CD4-positive, alpha-beta T cell treated with Interleukin-15 for 1 hour (primary cell): ENCODE measurements around the gene ZMYND8.
"Not testable (repeated sequence)": the region's sequence is repeated elsewhere in the genome, so short reads cannot be mapped to it uniquely, and the experiment has no call there.

Source experiments
- DNase-seq: peaks from one replicate; pipeline ENCODE4 v3.0.0-alpha.2; 2020

The ZMYND8 gene

DNA sequence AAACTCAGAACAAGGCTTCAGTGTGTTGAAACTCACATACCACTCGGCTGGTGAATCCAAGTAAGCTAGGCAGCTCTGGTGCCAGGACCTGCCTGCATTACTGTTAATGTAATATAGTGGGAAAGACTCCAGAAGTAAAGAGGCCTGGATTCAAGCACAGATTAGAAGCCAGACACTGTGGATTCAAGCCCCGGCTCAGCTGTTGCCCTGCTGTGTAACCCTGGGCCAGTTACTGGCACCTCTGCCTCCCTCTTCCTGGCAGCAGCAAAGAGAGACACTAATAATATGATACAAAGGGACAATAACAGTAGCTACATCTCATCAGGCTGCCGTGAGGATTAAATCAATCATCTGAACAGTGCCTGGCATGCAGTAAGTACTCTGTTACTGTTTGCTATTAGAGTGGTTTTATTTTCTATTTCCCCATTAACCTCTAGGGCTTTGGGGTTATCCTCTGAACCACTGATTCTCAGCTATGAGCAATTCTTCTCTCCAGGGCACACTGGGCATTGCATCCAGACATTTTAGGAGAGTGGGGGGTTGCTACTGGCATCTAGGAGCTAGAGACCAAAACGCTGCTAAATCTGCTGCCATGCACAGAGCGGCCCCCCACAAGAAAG is 92.9 kb downstream of the ZMYND8 start:
- DNase-seq = no peak

DNA sequence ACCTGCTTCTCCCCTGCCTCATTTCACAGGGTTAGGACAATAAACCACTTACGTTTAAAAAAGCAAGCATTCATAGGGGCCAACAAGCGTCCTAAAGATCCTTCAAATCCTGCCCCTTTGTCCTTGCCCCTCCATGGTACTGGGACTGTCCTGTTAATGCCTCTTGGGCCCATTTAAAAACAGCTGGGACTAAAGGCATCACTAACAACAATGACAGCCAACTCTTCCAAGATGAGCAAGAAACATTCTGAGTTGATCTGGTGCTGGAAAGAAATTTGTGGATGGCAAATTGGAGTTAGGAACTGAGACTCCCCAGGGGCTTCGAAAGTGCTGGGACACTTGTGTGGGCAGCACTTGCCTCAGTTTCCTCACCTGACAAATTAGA is 93.4 kb downstream of the ZMYND8 start:
- no peak for DNase-seq

GRCh38 chr20:47262365-47263013 is 94.0 kb downstream of the ZMYND8 start:
- no peak for DNase-seq

GRCh38 chr20:47262008-47262364 is 94.5 kb downstream of the ZMYND8 start:
- DNase-seq = no peak

DNA sequence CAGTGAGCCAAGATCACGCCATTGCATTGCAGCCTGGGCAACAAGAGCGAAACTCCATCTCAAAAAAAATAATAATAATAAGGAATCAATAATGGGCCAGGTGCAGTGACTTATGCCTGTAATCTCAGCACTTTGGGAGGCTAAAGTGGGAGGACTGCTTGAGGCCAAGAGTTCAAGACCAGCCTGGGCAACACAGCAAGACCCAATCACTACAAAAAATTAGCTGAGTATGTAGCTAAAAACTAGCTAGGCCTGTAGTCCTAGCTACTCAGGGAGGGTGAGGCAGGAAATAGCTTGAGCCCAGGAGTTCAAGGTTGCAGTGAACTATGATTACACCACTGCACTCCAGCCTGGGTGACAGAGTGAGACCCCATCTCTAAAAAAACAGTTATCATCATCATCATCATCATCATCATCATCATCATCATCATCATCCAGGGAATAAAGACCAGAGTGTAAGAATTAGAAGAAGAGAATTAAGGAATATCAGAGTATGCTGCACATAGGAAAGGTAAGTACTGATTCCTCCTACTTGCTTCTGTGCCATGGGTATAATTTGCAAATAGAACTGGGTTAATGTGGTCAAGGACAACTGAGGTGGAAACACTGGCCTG is 95.2 kb downstream of the ZMYND8 start:
- DNase-seq = not testable (repeated sequence)

- not testable (repeated sequence) for DNase-seq
Measured at GRCh38 chr20:47260540-47261126, 95.9 kb downstream of the ZMYND8 start.

DNA sequence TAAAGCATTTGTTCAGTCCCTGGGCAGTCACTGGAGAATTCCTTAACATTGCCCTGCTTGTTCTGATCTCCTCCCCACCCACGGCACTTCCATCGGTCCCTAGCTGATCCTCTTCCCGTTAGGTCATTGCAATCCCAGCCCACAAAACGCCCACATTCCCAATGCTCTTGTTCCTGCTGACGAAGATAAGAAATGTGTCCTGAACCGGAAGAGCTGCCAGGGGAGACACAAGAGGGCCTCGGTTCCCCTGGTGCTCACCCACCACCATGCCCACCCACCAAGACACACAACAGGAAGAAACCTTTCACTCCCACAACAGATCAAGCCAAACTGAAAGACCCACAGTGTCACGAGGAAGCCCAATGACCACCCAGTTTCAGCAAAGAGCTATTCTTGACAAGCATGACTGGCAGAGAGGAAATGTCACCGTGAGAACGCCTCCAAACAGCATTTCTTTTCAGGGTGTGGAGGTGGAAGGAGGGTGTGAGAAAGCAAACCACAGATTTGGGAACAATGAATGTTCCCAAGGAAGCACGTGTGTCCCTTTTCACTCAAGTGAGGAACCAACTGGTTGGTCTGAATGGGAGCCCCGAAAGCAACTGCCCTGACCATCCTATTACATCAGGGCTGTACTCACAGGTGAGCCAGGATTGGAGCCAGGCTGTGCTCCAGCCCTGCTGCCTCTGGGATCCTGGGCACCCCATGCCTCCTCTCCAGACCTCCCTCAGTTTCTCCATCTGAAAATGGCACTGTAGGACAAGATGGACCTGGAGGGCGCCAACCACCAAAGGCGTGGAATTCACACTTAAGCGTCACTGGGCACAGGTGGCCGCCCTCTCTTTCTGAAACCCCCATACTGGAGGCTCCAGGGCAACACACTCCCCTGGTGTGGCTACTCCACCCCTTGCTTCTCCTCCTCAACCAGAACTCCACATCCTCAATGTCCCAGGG is 97.5 kb downstream of the ZMYND8 start:
- DNase-seq = no peak

DNA sequence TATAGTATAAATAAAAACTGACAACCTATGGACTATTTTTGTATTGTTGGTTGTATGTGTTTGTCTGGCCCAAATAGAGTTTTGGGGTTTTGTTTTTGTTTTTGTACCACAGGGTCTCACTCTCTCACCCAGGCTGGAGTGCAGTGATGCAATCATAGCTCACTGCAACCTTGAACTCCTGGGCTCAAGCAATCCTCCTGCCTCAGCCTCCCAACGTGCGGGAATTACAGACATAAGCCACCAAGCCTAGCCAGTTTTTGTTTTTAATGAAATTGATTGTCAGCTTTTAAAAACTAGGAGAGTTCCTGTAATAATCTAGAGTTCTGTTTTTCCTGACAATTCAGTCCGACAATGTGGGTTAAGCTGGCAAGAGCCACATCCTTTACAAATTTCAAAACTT is 98.7 kb downstream of the ZMYND8 start:
- DNase-seq = no peak

DNA sequence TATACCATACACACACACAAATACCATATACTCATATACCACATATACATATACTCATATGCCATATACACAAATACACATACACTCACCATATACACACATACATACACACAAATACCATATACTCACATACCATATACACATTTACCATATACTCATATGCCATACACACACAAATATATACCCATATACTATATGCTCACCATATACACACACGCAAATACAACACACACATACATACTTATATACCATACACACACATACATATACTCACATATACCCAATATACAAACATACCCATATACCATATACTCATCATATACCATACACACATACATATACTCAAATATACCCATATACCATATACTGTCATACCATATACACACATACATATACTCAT is 99.2 kb downstream of the ZMYND8 start:
- DNase-seq = no peak

- DNase-seq = no peak
Measured at GRCh38 chr20:47256668-47257236, 99.7 kb downstream of the ZMYND8 start.

DNA sequence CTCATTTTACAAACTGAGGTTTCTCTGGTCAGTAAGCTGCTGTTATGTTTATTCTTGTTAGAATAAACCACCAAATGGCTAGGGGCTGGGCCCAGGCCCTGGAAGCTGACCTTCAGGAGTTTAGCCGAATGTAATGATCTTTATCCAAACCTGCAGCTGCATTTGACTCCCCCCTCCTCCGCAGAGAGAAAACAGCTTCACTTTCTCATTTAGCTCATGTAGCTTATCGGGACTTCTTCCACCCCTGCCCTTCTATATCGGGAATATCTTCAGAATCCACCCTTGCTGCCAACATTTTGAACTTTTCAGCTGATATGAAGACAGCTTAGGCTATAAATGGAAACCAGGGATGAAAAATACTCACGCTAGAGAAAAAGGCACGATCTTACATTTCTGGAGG is 102.6 kb downstream of the ZMYND8 start:
- no peak for DNase-seq

GRCh38 chr20:47252879-47253307 is 103.6 kb downstream of the ZMYND8 start:
- no peak for DNase-seq

DNA sequence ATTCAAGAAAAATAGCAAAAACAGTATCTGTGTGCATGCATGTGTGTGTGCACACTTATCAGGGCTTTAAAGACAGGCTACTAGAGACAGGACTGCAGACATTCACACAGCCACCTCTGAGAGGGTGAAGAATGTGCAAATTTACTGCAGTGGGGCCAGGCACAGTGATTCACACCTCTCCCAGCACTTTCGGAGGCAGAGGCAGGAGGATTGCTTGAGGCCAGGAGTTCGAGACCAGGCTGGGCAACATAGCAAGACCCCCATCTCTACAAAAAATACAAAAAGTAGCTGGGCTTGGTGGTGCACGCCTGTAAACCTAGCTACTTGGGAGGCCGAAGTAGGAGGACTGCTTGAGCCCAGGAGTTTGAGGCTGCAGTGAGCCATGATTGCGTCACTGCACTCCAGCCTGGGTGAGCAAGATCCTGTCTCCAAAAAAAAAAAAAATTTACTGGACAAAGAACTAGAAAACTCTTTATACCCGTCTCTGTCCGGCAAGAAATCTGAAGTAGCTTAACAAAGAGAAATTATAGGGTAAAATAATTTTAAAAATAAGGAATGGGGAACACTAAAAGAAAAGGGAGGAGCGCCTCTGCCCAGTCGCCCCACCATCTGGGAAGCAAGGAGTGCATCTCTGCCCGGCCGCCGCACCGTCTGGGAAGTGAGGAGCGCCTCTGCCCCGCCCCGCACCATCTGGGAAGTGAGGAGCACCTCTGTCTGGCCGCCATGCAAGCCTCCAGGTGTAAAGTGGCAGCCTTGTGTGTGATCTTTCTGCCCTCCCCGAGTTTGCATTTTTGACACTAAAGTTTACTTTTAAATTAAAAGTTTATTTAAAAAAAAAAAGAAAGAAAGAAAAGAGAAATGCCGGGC is 105.1 kb downstream of the ZMYND8 start:
- no peak for DNase-seq

- no peak for DNase-seq
Measured at GRCh38 chr20:47250360-47250759, 106.1 kb downstream of the ZMYND8 start.

GRCh38 chr20:47249913-47250312 is 106.6 kb downstream of the ZMYND8 start:
- DNase-seq = no peak

GRCh38 chr20:47248448-47248966 is 108.0 kb downstream of the ZMYND8 start:
- DNase-seq = no peak

DNA sequence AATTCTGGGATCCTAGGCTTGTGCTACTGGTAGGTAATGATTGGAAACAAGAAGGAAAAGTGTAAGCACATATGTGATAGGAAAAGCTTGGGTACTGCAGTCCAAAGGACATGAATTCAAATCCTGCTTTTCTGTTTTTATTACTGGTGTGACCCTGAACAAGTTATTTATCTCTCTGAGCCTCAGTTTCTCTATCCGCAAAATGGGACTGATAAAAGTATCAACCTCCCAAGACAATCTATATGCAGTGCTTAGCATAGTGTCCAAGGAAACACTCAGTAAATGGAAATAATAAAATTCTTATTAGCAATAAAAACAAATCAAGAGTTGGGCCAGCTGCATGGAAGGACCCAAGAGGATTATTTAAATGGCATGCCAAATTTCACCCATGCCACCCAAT is 108.5 kb downstream of the ZMYND8 start:
- DNase-seq = no peak

DNA sequence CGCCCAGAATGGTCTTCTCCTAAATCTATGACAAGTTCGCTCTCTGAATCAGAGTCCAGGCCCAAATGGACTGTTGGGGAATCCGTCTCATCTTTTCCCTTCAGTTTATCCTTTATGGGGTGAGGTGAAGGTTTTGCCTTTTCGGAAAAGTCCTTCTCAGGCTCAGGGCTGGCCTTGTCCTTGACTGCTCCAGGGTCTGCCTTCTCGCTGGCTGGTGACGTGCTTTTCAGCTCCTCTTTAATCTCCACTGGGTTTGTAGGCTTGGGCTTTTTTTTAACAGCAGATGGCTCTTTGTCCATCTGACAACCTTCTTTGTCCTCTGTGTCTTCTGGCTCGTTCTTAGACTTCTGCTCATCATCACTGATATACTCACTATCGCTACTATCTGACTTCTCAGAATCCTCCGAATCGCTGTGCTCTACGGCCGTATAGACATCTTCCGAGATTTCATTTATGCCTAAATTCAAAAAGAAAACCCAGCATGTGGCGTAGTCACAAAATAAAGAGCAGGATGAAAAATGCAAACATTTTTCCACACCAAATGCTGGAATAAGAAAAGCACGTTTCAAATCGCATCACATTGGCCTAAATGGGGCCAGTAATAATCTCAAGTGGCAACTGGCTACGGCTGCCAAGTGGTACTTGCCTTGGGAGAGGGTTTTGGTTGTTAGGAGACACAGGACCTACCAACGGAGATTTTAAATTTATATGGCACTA is 110.3 kb downstream of the ZMYND8 start:
- no peak for DNase-seq

- DNase-seq = not testable (repeated sequence)
Measured at GRCh38 chr20:47245166-47245565, 111.3 kb downstream of the ZMYND8 start.

- DNase-seq = no peak
Measured at GRCh38 chr20:47244451-47244850, 112.0 kb downstream of the ZMYND8 start.
